ENCODE results near the gene ZNF605. TPM values are rescaled to one million over a fixed set of nuclear protein-coding genes. Genes with fewer than 3 reads are reported as not detected.

The ZNF605 gene
- total and polyA plus RNA-seq, 2 of the 8 experiments (the other 6 are each of a cell fraction or from before 2014, with no cell fraction given) = 3.6 to 20.3 TPM

- TF ChIP-seq RXRA (IDR thresholded peaks at IDR 0.05; ENCODE audit: insufficient read depth, low read depth, low read length) = no peak
- no peak for TF ChIP-seq POU5F1 (IDR thresholded peaks at IDR 0.05; ENCODE audit: low read depth, low read length)
- no peak for TF ChIP-seq TAF1 (IDR thresholded peaks at IDR 0.05; ENCODE audit: low read depth, low read length)
- no peak for TF ChIP-seq CBX8 (IDR thresholded peaks at IDR 0.05; ENCODE audit: borderline replicate concordance, low read depth, low read length)
- TF ChIP-seq KDM4A (IDR thresholded peaks at IDR 0.05; ENCODE audit: low read depth, low read length, severe bottlenecking) = no peak
- no peak for TF ChIP-seq TAF7 (optimal IDR thresholded peaks at IDR 0.05; ENCODE audit: borderline replicate concordance, low read depth, low read length)
- TF ChIP-seq TCF12 (IDR thresholded peaks at IDR 0.05; ENCODE audit: low read depth, low read length) = no peak
- no peak for TF ChIP-seq YY1 (IDR thresholded peaks at IDR 0.05; ENCODE audit: low read depth, low read length)
- TF ChIP-seq SAP30 (IDR thresholded peaks at IDR 0.05; ENCODE audit: insufficient read depth, insufficient replicate concordance, low read length) = no peak
Observed at GRCh38 chr12:132998741-132999140, 42.6 kb upstream of the ZNF605 start (continued).
